GM18519 (cell line): Measurements from ENCODE around the gene MRLN.

ENCODE experiments used
- ATAC-seq: cut with Tn5 transposase; IDR thresholded peaks from one replicate; pipeline ENCODE4 v1.9.1; 2021; ENCODE audit warnings: mild to moderate bottlenecking, moderate library complexity; ENCODE audit not compliant: unreplicated experiment, low FRiP score

MRLN gene

GRCh38 chr10:59708816-59709394 lies 44.4 kb downstream of the MRLN start:
- ATAC-seq, result no peak

- no peak for ATAC-seq
Observed at GRCh38 chr10:59706851-59707797, 46.1 kb downstream of the MRLN start.

GRCh38 chr10:59705931-59706330 lies 47.3 kb downstream of the MRLN start:
- no peak for ATAC-seq

GRCh38 chr10:59704630-59705029 lies 48.6 kb downstream of the MRLN start:
- ATAC-seq, result no peak

GRCh38 chr10:59702347-59702746 lies 50.9 kb downstream of the MRLN start:
- ATAC-seq, result no peak

GRCh38 chr10:59700709-59701108 lies 52.5 kb downstream of the MRLN start:
- ATAC-seq, result no peak

GRCh38 chr10:59698326-59698725 lies 54.9 kb downstream of the MRLN start:
- no peak for ATAC-seq

GRCh38 chr10:59695637-59696036 lies 57.6 kb downstream of the MRLN start:
- no peak for ATAC-seq

GRCh38 chr10:59694936-59695335 lies 58.3 kb downstream of the MRLN start:
- ATAC-seq, result no peak

- ATAC-seq, result no peak
Observed at GRCh38 chr10:59692113-59692512, 61.1 kb downstream of the MRLN start.

- ATAC-seq, result no peak
Observed at GRCh38 chr10:59688921-59689351, 64.3 kb downstream of the MRLN start.

GRCh38 chr10:59687657-59688056 lies 65.6 kb downstream of the MRLN start:
- no peak for ATAC-seq
